Right atrium auricular region (tissue), 2 donors: ENCODE data around the gene ARHGAP26. TPM values are rescaled to one million over a fixed set of nuclear protein-coding genes. Genes with fewer than 3 reads are reported as not detected.

Experiments used
- DNase-seq: peaks from one replicate; pipeline ENCODE4 v3.0.0-alpha.2; 2019; ENCODE audit warnings: low spot score
- H3K27ac ChIP-seq, 2 donors: fragments of 200-600 bp; sonication (generic); 1 replicate in 1 of 2; 2 replicates in 1 of 2; pipeline ENCODE4 v1.5.1; 2016 to 2019
- H3K27me3 ChIP-seq, 2 donors: fragments of 200-600 bp; sonication (generic); one replicate each; pipeline versions ENCODE4 v1.5.1 to v1.6.0; 2017 to 2019
- H3K36me3 ChIP-seq: fragments of 200-600 bp; sonication (generic); one replicate; pipeline ENCODE4 v1.5.1; 2016
- H3K4me1 ChIP-seq, 2 donors: fragments of 200-600 bp; sonication (generic); one replicate each; pipeline versions ENCODE4 v1.5.1 to v1.6.0; 2017 to 2019
- H3K4me3 ChIP-seq, 2 donors: fragments of 200-600 bp; sonication (generic); 1 replicate in 1 of 2; 2 replicates in 1 of 2; pipeline ENCODE4 v1.5.1; 2017 to 2019; ENCODE audit warnings: mild to moderate bottlenecking in 1 of 2, moderate library complexity in 1 of 2
- H3K9me3 ChIP-seq, 2 donors: fragments of 200-600 bp; sonication (generic); one replicate each; pipeline ENCODE4 v1.5.1; 2019
- CTCF ChIP-seq, 2 donors: fragments of 200-600 bp; sonication (generic); IDR thresholded peaks; one replicate each; pipeline ENCODE4 v1.5.1; 2019; ENCODE audit warnings: antibody characterized with exemption in 2 of 2
- total RNA-seq, 2 donors: library from RNA; depleted of rRNA; stranded (reverse); fragments of >200 nt; gene quantifications; one replicate each; pipeline ENCODE4 v1.1.0, GENCODE V29; 2016

The ARHGAP26 gene
- total RNA-seq, 2 donors from 2014 or later: 29.8 to 31.6 TPM

- H3K4me3 ChIP-seq: no peak overlapping the region
- no peaks in the 10 kb centered on the region for H3K36me3 ChIP-seq
- no peaks in the 10 kb centered on the region for H3K9me3 ChIP-seq
- peaks cover 0 to 23% of the 10 kb centered on the region in 2 donors for H3K4me1 ChIP-seq
- no peak for DNase-seq
- no peaks in the 10 kb centered on the region for H3K27me3 ChIP-seq
- no peak overlapping the region for H3K27ac ChIP-seq
- no peak for TF ChIP-seq CTCF (IDR thresholded peaks at IDR 0.05)
Measured at GRCh38 chr5:142767911-142768310, 2.3 kb upstream of the ARHGAP26 start.

GRCh38 chr5:142769251-142769792, 855 bp upstream of the ARHGAP26 start:
- H3K27ac ChIP-seq: peak overlapping the region; percentile 88 to 93
- no peaks in the 10 kb centered on the region for H3K27me3 ChIP-seq
- DNase-seq: no peak
- no peaks in the 10 kb centered on the region for H3K9me3 ChIP-seq
- TF ChIP-seq CTCF (IDR thresholded peaks at IDR 0.05): no peak
- peaks cover 0 to 32% of the 10 kb centered on the region in 2 donors for H3K4me1 ChIP-seq
- peak overlapping the region; percentile 89 for H3K4me3 ChIP-seq
- no peaks in the 10 kb centered on the region for H3K36me3 ChIP-seq

GRCh38 chr5:142770650-142771609, 753 bp downstream of the ARHGAP26 start:
- no peaks in the 10 kb centered on the region for H3K9me3 ChIP-seq
- DNase-seq: peak; percentile 66
- peak in 1 of 2 donors; percentile 49 for TF ChIP-seq CTCF (IDR thresholded peaks at IDR 0.05)
- H3K36me3 ChIP-seq: no peaks in the 10 kb centered on the region
- H3K27me3 ChIP-seq: no peaks in the 10 kb centered on the region
- peak overlapping the region; percentile 88 to 93 for H3K27ac ChIP-seq
- H3K4me3 ChIP-seq: peak overlapping the region; percentile 89
- peaks cover 0 to 32% of the 10 kb centered on the region in 2 donors for H3K4me1 ChIP-seq

- H3K9me3 ChIP-seq: no peaks in the 10 kb centered on the region
- peak overlapping the region; percentile 89 for H3K4me3 ChIP-seq
- H3K27me3 ChIP-seq: no peaks in the 10 kb centered on the region
- peak overlapping the region; percentile 88 to 93 for H3K27ac ChIP-seq
- peaks cover 0 to 37% of the 10 kb centered on the region in 2 donors for H3K4me1 ChIP-seq
- H3K36me3 ChIP-seq: no peaks in the 10 kb centered on the region
- no peak for DNase-seq
- TF ChIP-seq CTCF (IDR thresholded peaks at IDR 0.05): no peak
Measured at GRCh38 chr5:142771666-142772065, 1.5 kb downstream of the ARHGAP26 start.

- Histone ChIP-seq H3K4me3 (peak overlapping the region; percentile 89), H3K4me1 (peaks cover 0 to 42% of the 10 kb centered on the region in 2 donors), H3K27ac (peak overlapping the region; percentile 88 to 93), H3K36me3 (no peaks in the 10 kb centered on the region), H3K27me3 (no peaks in the 10 kb centered on the region), H3K9me3 (no peaks in the 10 kb centered on the region)
- no peak for DNase-seq
- TF ChIP-seq CTCF (IDR thresholded peaks at IDR 0.05): no peak
Measured at GRCh38 chr5:142772446-142773293, 2.5 kb downstream of the ARHGAP26 start.
